Endodermal cell (in vitro differentiated cells): ENCODE data around the gene NGFR. TPM values are rescaled to one million over a fixed set of nuclear protein-coding genes. Genes with fewer than 3 reads are reported as not detected.
"Not testable (repeated sequence)": the region's sequence is repeated elsewhere in the genome, so short reads cannot be mapped to it uniquely, and the experiment has no call there.

Source experiments
- DNase-seq: peaks from one replicate; pipeline ENCODE4 v3.0.0-alpha.2; 2017
- H3K27ac ChIP-seq: 2 replicates; pipeline ENCODE4 v1.5.1; 2013; ENCODE audit warnings: mild to moderate bottlenecking, low read depth, low read length, moderate library complexity
- H3K27me3 ChIP-seq: 2 replicates; pipeline ENCODE4 v1.6.1; 2013; ENCODE audit warnings: mild to moderate bottlenecking, low read length, moderate library complexity; ENCODE audit not compliant: insufficient read depth, control insufficient read depth, poor library complexity, severe bottlenecking
- H3K36me3 ChIP-seq: 2 replicates; pipeline ENCODE4 v1.7.0; 2013; ENCODE audit warnings: mild to moderate bottlenecking, low read length, moderate library complexity; ENCODE audit not compliant: control insufficient read depth, insufficient read depth
- H3K4me1 ChIP-seq: one replicate; pipeline ENCODE4 v1.7.0; 2013; ENCODE audit warnings: low read length; ENCODE audit not compliant: control insufficient read depth, insufficient read depth
- H3K4me3 ChIP-seq: 2 replicates; pipeline ENCODE4 v1.5.1; 2013; ENCODE audit warnings: mild to moderate bottlenecking, low read length, moderate library complexity
- H3K9ac ChIP-seq: 2 replicates; pipeline ENCODE4 v1.6.1; 2013; ENCODE audit warnings: mild to moderate bottlenecking, low read length, moderate library complexity; ENCODE audit not compliant: poor library complexity, severe bottlenecking; ENCODE audit errors: extremely low read depth
- H3K9me3 ChIP-seq: 2 replicates; pipeline ENCODE4 v1.6.1; 2013; ENCODE audit warnings: mild to moderate bottlenecking, low read length, moderate library complexity; ENCODE audit not compliant: control insufficient read depth
- H3K27ac Mint-ChIP-seq: 2 replicates; pipeline ENCODE4 v1.8.0; 2020; ENCODE audit warnings: mixed read lengths
- H3K27me3 Mint-ChIP-seq: 2 replicates; pipeline ENCODE4 v1.8.0; 2021; ENCODE audit warnings: mild to moderate bottlenecking, mixed read lengths; ENCODE audit not compliant: insufficient read depth
- H3K36me3 Mint-ChIP-seq: 2 replicates; pipeline ENCODE4 v1.8.0; 2020; ENCODE audit warnings: low read depth, mixed read lengths
- H3K4me1 Mint-ChIP-seq: 2 replicates; pipeline ENCODE4 v1.8.0; 2020; ENCODE audit warnings: mixed read lengths
- H3K4me3 Mint-ChIP-seq: 2 replicates; pipeline ENCODE4 v1.8.0; 2020; ENCODE audit warnings: mild to moderate bottlenecking, moderate library complexity, mixed read lengths
- H3K9me3 Mint-ChIP-seq: 2 replicates; pipeline ENCODE4 v1.8.0; 2020; ENCODE audit warnings: mild to moderate bottlenecking, mixed read lengths
- WGBS, 2 experiments: methylation state at CpG; one replicate each; pipeline versions ENCODE4 v1.1.5 to v1.1.7; 2013; ENCODE audit warnings: missing lambda C conversion rate in 2 of 2, mixed read lengths in 1 of 2; ENCODE audit not compliant: insufficient coverage in 1 of 2, insufficient read length in 1 of 2; 5-methylcytosine and 5-hydroxymethylcytosine counted together
- total RNA-seq, 2 donors: library from RNA; stranded (reverse); fragmentation: NEBNext Ultra II Directional in 1 of 2; extraction: Animal tissue kit (Norgen Biotek cat#: 25700) in 1 of 2; gene quantifications; 2 replicates in 1 of 2; 3 replicates in 1 of 2; pipeline ENCODE4 v1.2.1, GENCODE V29; 2021
- TF ChIP-seq, protein P1 (sequence below): fragments of 200-600 bp; sonication (generic); conservative IDR thresholded peaks from 2 replicates; pipeline ENCODE4 v1.5.0; 2021; ENCODE audit warnings: antibody characterized with exemption, mild to moderate bottlenecking

NGFR gene
- total RNA-seq, 2 donors from 2014 or later = 1.3 to 1.6 TPM

DNA sequence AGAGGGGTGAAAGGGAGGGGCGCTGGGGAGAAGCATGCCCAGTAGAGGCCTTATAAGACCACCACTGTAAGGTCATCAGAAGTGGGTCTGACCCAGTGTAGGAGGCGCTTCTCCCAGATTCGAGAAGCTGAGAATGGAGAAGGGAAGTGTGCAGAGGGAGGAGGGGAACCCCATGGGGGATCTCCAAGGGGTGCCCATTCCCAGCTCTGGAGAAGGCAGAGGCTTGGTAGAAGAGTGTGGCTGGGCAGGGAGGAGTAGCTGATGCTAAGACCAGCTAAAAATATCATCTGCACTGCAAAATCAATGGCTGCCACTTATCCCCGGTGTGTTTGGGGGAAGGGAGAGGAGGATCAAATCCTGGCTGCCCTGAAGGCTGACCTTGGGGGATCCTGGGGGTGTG lies 7.2 kb downstream of the NGFR start:
- 80 to 93% methylated on average over 2 to 4 of the region's 4 CpGs for WGBS, 2 experiments
- H3K9ac ChIP-seq = no peak overlapping the region
- H3K36me3 ChIP-seq = no peaks in the 10 kb centered on the region
- no peak overlapping the region for H3K4me3 Mint-ChIP-seq
- H3K27me3 ChIP-seq = peaks cover 20% of the 10 kb centered on the region
- no peaks in the 10 kb centered on the region for H3K4me1 ChIP-seq
- no peaks in the 10 kb centered on the region for H3K9me3 Mint-ChIP-seq
- TF ChIP-seq, protein P1, sequence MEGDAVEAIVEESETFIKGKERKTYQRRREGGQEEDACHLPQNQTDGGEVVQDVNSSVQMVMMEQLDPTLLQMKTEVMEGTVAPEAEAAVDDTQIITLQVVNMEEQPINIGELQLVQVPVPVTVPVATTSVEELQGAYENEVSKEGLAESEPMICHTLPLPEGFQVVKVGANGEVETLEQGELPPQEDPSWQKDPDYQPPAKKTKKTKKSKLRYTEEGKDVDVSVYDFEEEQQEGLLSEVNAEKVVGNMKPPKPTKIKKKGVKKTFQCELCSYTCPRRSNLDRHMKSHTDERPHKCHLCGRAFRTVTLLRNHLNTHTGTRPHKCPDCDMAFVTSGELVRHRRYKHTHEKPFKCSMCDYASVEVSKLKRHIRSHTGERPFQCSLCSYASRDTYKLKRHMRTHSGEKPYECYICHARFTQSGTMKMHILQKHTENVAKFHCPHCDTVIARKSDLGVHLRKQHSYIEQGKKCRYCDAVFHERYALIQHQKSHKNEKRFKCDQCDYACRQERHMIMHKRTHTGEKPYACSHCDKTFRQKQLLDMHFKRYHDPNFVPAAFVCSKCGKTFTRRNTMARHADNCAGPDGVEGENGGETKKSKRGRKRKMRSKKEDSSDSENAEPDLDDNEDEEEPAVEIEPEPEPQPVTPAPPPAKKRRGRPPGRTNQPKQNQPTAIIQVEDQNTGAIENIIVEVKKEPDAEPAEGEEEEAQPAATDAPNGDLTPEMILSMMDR = no peak
- no peak overlapping the region for H3K27ac Mint-ChIP-seq
- no peaks in the 10 kb centered on the region for H3K9me3 ChIP-seq
- peaks cover 12% of the 10 kb centered on the region for H3K4me1 Mint-ChIP-seq
- no peaks in the 10 kb centered on the region for H3K36me3 Mint-ChIP-seq
- no peak overlapping the region for H3K27ac ChIP-seq
- no peak for DNase-seq
- H3K4me3 ChIP-seq = no peak overlapping the region
- H3K27me3 Mint-ChIP-seq = peaks cover 65% of the 10 kb centered on the region

DNA sequence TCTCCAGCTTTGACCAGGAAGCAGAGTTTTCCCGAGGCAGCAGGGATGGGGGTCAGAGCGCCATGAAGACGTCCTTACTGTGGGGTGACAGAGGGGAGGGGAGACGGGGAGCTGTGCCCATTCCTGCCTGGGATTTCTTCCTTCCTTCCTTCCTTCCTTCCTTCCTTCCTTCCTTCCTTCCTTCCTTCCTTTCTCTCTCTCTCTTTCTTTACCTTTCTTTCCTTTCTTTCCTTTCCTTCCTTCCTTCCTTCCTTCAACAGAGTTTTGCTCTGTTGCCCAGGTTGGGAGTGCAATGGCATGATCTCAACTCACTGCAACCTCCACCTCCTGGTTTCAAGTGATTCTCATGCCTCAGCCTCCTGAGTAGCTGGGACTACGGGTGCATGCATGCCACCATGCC lies 7.6 kb downstream of the NGFR start:
- not testable (repeated sequence) for DNase-seq, H3K4me3 ChIP-seq, H3K4me3 Mint-ChIP-seq, H3K9me3 Mint-ChIP-seq, H3K9me3 ChIP-seq, H3K4me1 ChIP-seq, H3K36me3 Mint-ChIP-seq, H3K27ac Mint-ChIP-seq, H3K9ac ChIP-seq, H3K27ac ChIP-seq, H3K36me3 ChIP-seq
- H3K27me3 ChIP-seq = peaks cover 16% of the 10 kb centered on the region
- peaks cover 12% of the 10 kb centered on the region for H3K4me1 Mint-ChIP-seq
- H3K27me3 Mint-ChIP-seq = peaks cover 62% of the 10 kb centered on the region
- 43 to 61% methylated on average over 2 to 5 of the region's 5 CpGs for WGBS, 2 experiments

DNA sequence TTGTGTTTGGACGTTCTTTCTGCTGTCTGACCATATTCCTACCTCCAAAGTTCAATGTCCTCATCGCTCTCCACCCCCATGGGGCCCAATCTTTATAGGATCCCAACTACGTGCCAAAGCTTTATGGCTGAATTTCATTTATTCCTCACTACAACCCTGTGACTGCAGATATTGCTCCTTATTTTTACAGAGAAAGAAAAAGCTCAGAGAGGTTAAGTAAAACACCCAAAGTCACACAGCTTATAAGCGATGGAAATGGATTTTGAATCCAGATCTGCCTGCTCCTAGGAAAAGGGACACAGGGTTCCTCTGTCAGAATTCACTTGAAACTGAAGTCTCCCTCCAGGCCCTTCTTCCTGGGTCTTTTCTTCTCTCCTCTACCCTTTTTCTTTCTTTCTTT lies 9.3 kb downstream of the NGFR start:
- no peak overlapping the region for H3K27ac Mint-ChIP-seq
- no peak overlapping the region for H3K4me3 Mint-ChIP-seq
- Histone ChIP-seq H3K4me1 (no peaks in the 10 kb centered on the region), H3K36me3 (no peaks in the 10 kb centered on the region), H3K27ac (no peak overlapping the region), H3K27me3 (no peaks in the 10 kb centered on the region), H3K4me3 (no peak overlapping the region), H3K9me3 (no peaks in the 10 kb centered on the region), H3K9ac (no peak overlapping the region)
- no peaks in the 10 kb centered on the region for H3K36me3 Mint-ChIP-seq
- no peak for DNase-seq
- 87 to 89% methylated on average over 4 of the region's 4 CpGs for WGBS, 2 experiments
- peaks cover 13% of the 10 kb centered on the region for H3K4me1 Mint-ChIP-seq
- peaks cover 56% of the 10 kb centered on the region for H3K27me3 Mint-ChIP-seq
- no peaks in the 10 kb centered on the region for H3K9me3 Mint-ChIP-seq
- TF ChIP-seq, protein P1 = no peak

DNA sequence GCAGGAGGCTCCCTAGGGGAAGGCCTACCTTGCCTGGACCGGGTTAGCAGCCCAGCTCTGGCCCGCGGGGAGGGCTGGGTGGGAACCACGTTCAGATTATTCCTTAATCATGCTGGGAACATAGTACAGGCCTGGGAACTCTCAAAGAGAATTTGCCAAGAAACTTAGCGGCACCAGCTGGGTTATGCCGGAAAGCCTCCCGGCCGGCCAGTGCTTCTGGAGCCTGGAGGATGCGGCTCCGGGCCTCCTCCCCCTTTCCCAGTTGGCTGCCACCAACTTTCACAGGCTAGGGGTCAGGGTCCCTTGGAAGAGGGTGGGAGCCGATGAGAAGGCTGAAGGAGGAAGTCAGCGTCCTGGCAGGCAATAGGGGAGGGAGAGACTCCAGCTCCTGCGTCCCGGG lies 10.8 kb downstream of the NGFR start:
- TF ChIP-seq, protein P1 = no peak
- H3K4me1 Mint-ChIP-seq = peaks cover 7% of the 10 kb centered on the region
- no peaks in the 10 kb centered on the region for H3K9me3 ChIP-seq
- no peak overlapping the region for H3K27ac Mint-ChIP-seq
- peaks cover 4% of the 10 kb centered on the region for H3K4me1 ChIP-seq
- H3K27me3 ChIP-seq = no peaks in the 10 kb centered on the region
- no peaks in the 10 kb centered on the region for H3K36me3 ChIP-seq
- no peak for DNase-seq
- no peak overlapping the region for H3K27ac ChIP-seq
- H3K27me3 Mint-ChIP-seq = peaks cover 46% of the 10 kb centered on the region
- no peak overlapping the region for H3K4me3 Mint-ChIP-seq
- no peak overlapping the region for H3K9ac ChIP-seq
- 91 to 92% methylated on average over 9 to 14 of the region's 14 CpGs for WGBS, 2 experiments
- H3K36me3 Mint-ChIP-seq = no peaks in the 10 kb centered on the region
- no peaks in the 10 kb centered on the region for H3K9me3 Mint-ChIP-seq
- H3K4me3 ChIP-seq = no peak overlapping the region
